Naive thymus-derived CD4-positive, alpha-beta T cell (primary cell): Measurements from ENCODE around the gene PKIG. TPM values are rescaled to one million over a fixed set of nuclear protein-coding genes. Genes with fewer than 3 reads are reported as not detected.
A peak's percentile ranks its signal among the peaks of the same experiment; 100 is the strongest.

Experiments used
- ATAC-seq: fragments of 150-1000 bp; cut with Tn5 transposase; 2 replicates; pipeline ENCODE4 v1.10.0; 2021; ENCODE audit warnings: mild to moderate bottlenecking, moderate library complexity
- CTCF ChIA-PET: fragments of 350-600 bp; sonication (Branson Sonifier 250); formaldehyde crosslinking; loops from one replicate; lab custom pipeline; 2021; ENCODE audit warnings: antibody characterized with exemption; lab: Charles Lee
- POLR2A ChIA-PET: fragments of 350-600 bp; sonication (Branson Sonifier 250); formaldehyde crosslinking; loops from one replicate; lab custom pipeline; 2021; ENCODE audit warnings: antibody characterized with exemption, inconsistent platforms; lab: Charles Lee
- DNase-seq, 9 donors: peaks; one replicate each; pipeline versions ENCODE4 v3.0.0 to v3.0.0-alpha.2; 2020 to 2022; ENCODE audit warnings: mixed read lengths in 1 of 9
- H3K27ac ChIP-seq: one replicate; pipeline ENCODE4 v1.7.0; 2013; ENCODE audit warnings: mild to moderate bottlenecking, low read depth, low read length, moderate library complexity
- H3K27me3 ChIP-seq, 2 donors: one replicate each; pipeline ENCODE4 v1.7.0; 2013; ENCODE audit warnings: low read length in 2 of 2, mild to moderate bottlenecking in 2 of 2, moderate library complexity in 2 of 2; ENCODE audit not compliant: control insufficient read depth in 2 of 2, insufficient read depth in 2 of 2
- H3K36me3 ChIP-seq, 3 experiments: 1 replicate in 2 of 3; 2 replicates in 1 of 3; pipeline ENCODE4 v1.7.0; 2013; ENCODE audit warnings: low read length in 3 of 3, mild to moderate bottlenecking in 3 of 3, moderate library complexity in 1 of 3; ENCODE audit not compliant: insufficient read depth in 3 of 3, control insufficient read depth in 2 of 3
- H3K4me1 ChIP-seq, 2 donors: one replicate each; pipeline ENCODE4 v1.7.0; 2013; ENCODE audit warnings: low read length in 2 of 2, mild to moderate bottlenecking in 2 of 2, moderate library complexity in 1 of 2; ENCODE audit not compliant: control insufficient read depth in 2 of 2, insufficient read depth in 2 of 2
- H3K4me3 ChIP-seq: 2 replicates; pipeline ENCODE4 v1.7.0; 2013; ENCODE audit warnings: mild to moderate bottlenecking, low read length
- H3K9me3 ChIP-seq, 3 experiments: 1 replicate in 2 of 3; 2 replicates in 1 of 3; pipeline ENCODE4 v1.7.0; 2013; ENCODE audit warnings: low read length in 3 of 3; ENCODE audit not compliant: control insufficient read depth in 2 of 3
- H3K27ac Mint-ChIP-seq, 9 donors: one replicate each; pipeline ENCODE4 v1.8.0; 2020 to 2022; ENCODE audit warnings: mixed read lengths in 9 of 9, mild to moderate bottlenecking in 8 of 9, moderate library complexity in 5 of 9, inconsistent platforms in 2 of 9
- H3K27me3 Mint-ChIP-seq, 5 donors: one replicate each; pipeline ENCODE4 v1.8.0; 2021 to 2022; ENCODE audit warnings: mixed read lengths in 5 of 5, mild to moderate bottlenecking in 1 of 5
- H3K36me3 Mint-ChIP-seq, 5 donors: one replicate each; pipeline ENCODE4 v1.8.0; 2020 to 2022; ENCODE audit warnings: mixed read lengths in 5 of 5, mild to moderate bottlenecking in 3 of 5, inconsistent platforms in 1 of 5
- H3K4me1 Mint-ChIP-seq, 7 donors: one replicate each; pipeline ENCODE4 v1.8.0; 2020 to 2022; ENCODE audit warnings: mixed read lengths in 7 of 7, mild to moderate bottlenecking in 3 of 7, inconsistent platforms in 1 of 7
- H3K4me3 Mint-ChIP-seq, 10 donors: one replicate each; pipeline ENCODE4 v1.8.0; 2020 to 2022; ENCODE audit warnings: mild to moderate bottlenecking in 10 of 10, mixed read lengths in 10 of 10, moderate library complexity in 6 of 10, inconsistent platforms in 2 of 10
- H3K9me3 Mint-ChIP-seq, 11 donors: one replicate each; pipeline ENCODE4 v1.8.0; 2020 to 2022; ENCODE audit warnings: mixed read lengths in 11 of 11, mild to moderate bottlenecking in 4 of 11, inconsistent platforms in 1 of 11, moderate library complexity in 1 of 11
- intact Hi-C, 2 donors: fragments of 100-400 bp; cut with micrococcal nuclease; formaldehyde crosslinking; loops; one replicate each; pipeline ENCODE4 v1.15.1; 2023
- polyA plus RNA-seq, 2 donors: library from polyadenylated mRNA; unstranded; fragments of 300-500 nt; fragmentation: Illumina TruSeq; gene quantifications; one replicate each; pipeline ENCODE4 v1.2.3, GENCODE V29; 2021
- total RNA-seq, 6 experiments: library from RNA in 5 of 6; stranded (reverse) in 5 of 6; gene quantifications; 1 replicate in 5 of 6; 2 replicates in 1 of 6; pipeline ENCODE4 v1.2.3 and lab custom pipeline; 2021 to 2026

Gene PKIG
- total and polyA plus RNA-seq, 7 experiments from 2014 or later, result 1.9 to 6.0 (median 2.9) TPM

GRCh38 chr20:44574372-44574771 is 8.0 kb upstream of the PKIG start:
- ATAC-seq (no peak), DNase-seq (no peak)
- H3K27ac Mint-ChIP-seq, result peak overlapping the region in 1 of 9 donors; percentile 11
- H3K4me3 Mint-ChIP-seq, result no peak overlapping the region
- ChIA-PET CTCF (interaction anchor here (0.6 kb wide), 1 partner anchor 94 kb away, joined by 3 read pairs; no protein-coding TSS in a partner anchor), POLR2A (interaction anchor here (0.6 kb wide), 1 partner anchor 553 kb away, joined by 3 read pairs; no protein-coding TSS in a partner anchor)
- H3K27ac ChIP-seq, result no peak overlapping the region
- peaks cover 0 to 2% (median 0%) of the 10 kb centered on the region in 11 donors for H3K9me3 Mint-ChIP-seq
- H3K4me1 ChIP-seq, result peaks cover 0 to 4% of the 10 kb centered on the region in 2 donors
- H3K36me3 ChIP-seq, result no peaks in the 10 kb centered on the region
- no peaks in the 10 kb centered on the region for H3K9me3 ChIP-seq
- no peaks in the 10 kb centered on the region for H3K27me3 Mint-ChIP-seq
- H3K27me3 ChIP-seq, result no peaks in the 10 kb centered on the region
- no peak overlapping the region for H3K4me3 ChIP-seq
- H3K4me1 Mint-ChIP-seq, result peaks cover 0 to 32% (median 17%) of the 10 kb centered on the region in 7 donors
- intact Hi-C loops, result loop anchor here in 1 of 2 donors (5.0 kb wide), 1 partner anchor 42 kb away; no protein-coding TSS in a partner anchor
- H3K36me3 Mint-ChIP-seq, result peaks cover 0 to 2% (median 0%) of the 10 kb centered on the region in 5 donors

GRCh38 chr20:44576297-44576696 is 6.1 kb upstream of the PKIG start:
- peak; percentile 69 for ATAC-seq
- Mint-ChIP-seq H3K36me3 (peaks cover 0 to 2% (median 0%) of the 10 kb centered on the region in 5 donors), H3K4me1 (peaks cover 0 to 30% (median 11%) of the 10 kb centered on the region in 7 donors), H3K9me3 (peaks cover 0 to 2% (median 0%) of the 10 kb centered on the region in 11 donors), H3K27me3 (no peaks in the 10 kb centered on the region), H3K4me3 (no peak overlapping the region), H3K27ac (peak overlapping the region in 3 of 9 donors; percentile 6 to 68 (median 51))
- intact Hi-C loops, result loop anchor here in 1 of 2 donors (1.0 kb wide), 2 partner anchors 34 to 157 kb away; no protein-coding TSS in a partner anchor
- H3K9me3 ChIP-seq, result no peaks in the 10 kb centered on the region
- H3K36me3 ChIP-seq, result no peaks in the 10 kb centered on the region
- no peaks in the 10 kb centered on the region for H3K27me3 ChIP-seq
- peak in 3 of 9 donors; percentile 3 to 27 (median 4) for DNase-seq
- CTCF ChIA-PET, result no interaction called here
- H3K4me1 ChIP-seq, result peaks cover 0 to 4% of the 10 kb centered on the region in 2 donors
- no peak overlapping the region for H3K27ac ChIP-seq
- H3K4me3 ChIP-seq, result no peak overlapping the region
- POLR2A ChIA-PET, result interaction anchor here (0.6 kb wide), 2 partner anchors 43 to 538 kb away, joined by 3 read pairs; no protein-coding TSS in a partner anchor

GRCh38 chr20:44579313-44580081 is 2.9 kb upstream of the PKIG start:
- peaks cover 0 to 2% (median 0%) of the 10 kb centered on the region in 5 donors for H3K36me3 Mint-ChIP-seq
- Histone ChIP-seq H3K4me1 (no peaks in the 10 kb centered on the region), H3K27ac (no peak overlapping the region), H3K4me3 (no peak overlapping the region), H3K9me3 (no peaks in the 10 kb centered on the region), H3K27me3 (no peaks in the 10 kb centered on the region), H3K36me3 (no peaks in the 10 kb centered on the region)
- ChIA-PET CTCF (interaction anchor here (1.0 kb wide), 1 partner anchor 19 kb away, joined by 3 read pairs; no protein-coding TSS in a partner anchor), POLR2A (interaction anchor here (0.8 kb wide), 1 partner anchor 59 kb away, joined by 3 read pairs; no protein-coding TSS in a partner anchor)
- ATAC-seq, result peak; percentile 44
- peaks cover 0 to 21% (median 5%) of the 10 kb centered on the region in 7 donors for H3K4me1 Mint-ChIP-seq
- H3K4me3 Mint-ChIP-seq, result no peak overlapping the region
- no peaks in the 10 kb centered on the region for H3K27me3 Mint-ChIP-seq
- no peak for DNase-seq
- H3K9me3 Mint-ChIP-seq, result peaks cover 0 to 2% (median 0%) of the 10 kb centered on the region in 11 donors
- intact Hi-C loops, result no loop called here
- H3K27ac Mint-ChIP-seq, result no peak overlapping the region

GRCh38 chr20:44580581-44581268 is 1.7 kb upstream of the PKIG start:
- ATAC-seq, result no peak
- Histone ChIP-seq H3K27me3 (no peaks in the 10 kb centered on the region), H3K27ac (no peak overlapping the region), H3K4me1 (no peaks in the 10 kb centered on the region), H3K9me3 (no peaks in the 10 kb centered on the region), H3K4me3 (no peak overlapping the region), H3K36me3 (no peaks in the 10 kb centered on the region)
- intact Hi-C loops, result no loop called here
- ChIA-PET CTCF (no interaction called here), POLR2A (interaction anchor here (0.8 kb wide), 1 partner anchor 60 kb away, joined by 3 read pairs; no protein-coding TSS in a partner anchor)
- Mint-ChIP-seq H3K4me3 (no peak overlapping the region), H3K27ac (no peak overlapping the region), H3K4me1 (peaks cover 0 to 24% (median 5%) of the 10 kb centered on the region in 7 donors), H3K36me3 (peaks cover 0 to 2% (median 0%) of the 10 kb centered on the region in 5 donors), H3K27me3 (no peaks in the 10 kb centered on the region), H3K9me3 (peaks cover 0 to 2% (median 0%) of the 10 kb centered on the region in 11 donors)
- no peak for DNase-seq

- POLR2A ChIA-PET, result no interaction called here
- H3K27ac Mint-ChIP-seq, result no peak overlapping the region
- intact Hi-C loops, result no loop called here
- ATAC-seq, result no peak
- Histone ChIP-seq H3K27me3 (no peaks in the 10 kb centered on the region), H3K4me3 (no peak overlapping the region), H3K27ac (no peak overlapping the region), H3K9me3 (no peaks in the 10 kb centered on the region), H3K36me3 (no peaks in the 10 kb centered on the region), H3K4me1 (no peaks in the 10 kb centered on the region)
- peaks cover 0 to 19% (median 0%) of the 10 kb centered on the region in 7 donors for H3K4me1 Mint-ChIP-seq
- DNase-seq, result no peak
- CTCF ChIA-PET, result no interaction called here
- peaks cover 0 to 2% (median 0%) of the 10 kb centered on the region in 5 donors for H3K36me3 Mint-ChIP-seq
- peaks cover 0 to 2% (median 0%) of the 10 kb centered on the region in 11 donors for H3K9me3 Mint-ChIP-seq
- no peak overlapping the region for H3K4me3 Mint-ChIP-seq
- no peaks in the 10 kb centered on the region for H3K27me3 Mint-ChIP-seq
Observed at GRCh38 chr20:44581515-44581914, 864 bp upstream of the PKIG start.

- ATAC-seq (no peak), DNase-seq (no peak)
- Histone ChIP-seq H3K27me3 (no peaks in the 10 kb centered on the region), H3K9me3 (no peaks in the 10 kb centered on the region), H3K4me1 (no peaks in the 10 kb centered on the region), H3K4me3 (no peak overlapping the region), H3K36me3 (no peaks in the 10 kb centered on the region), H3K27ac (no peak overlapping the region)
- CTCF ChIA-PET, result no interaction called here
- Mint-ChIP-seq H3K4me3 (no peak overlapping the region), H3K4me1 (peaks cover 0 to 19% (median 0%) of the 10 kb centered on the region in 7 donors), H3K27me3 (no peaks in the 10 kb centered on the region), H3K9me3 (no peaks in the 10 kb centered on the region), H3K27ac (no peak overlapping the region), H3K36me3 (peaks cover 0 to 2% (median 0%) of the 10 kb centered on the region in 5 donors)
- POLR2A ChIA-PET, result interaction anchor here (1.2 to 1.3 kb wide), 2 partner anchors 15 to 16 kb away, joined by 3 to 5 read pairs; no protein-coding TSS in a partner anchor
- intact Hi-C loops, result no loop called here
Observed at GRCh38 chr20:44583157-44583556, 778 bp downstream of the PKIG start.
